T-helper 17 cell (primary cell): ENCODE results near the gene THOC5. TPM values are rescaled to one million over a fixed set of nuclear protein-coding genes. Genes with fewer than 3 reads are reported as not detected.
"Not testable (repeated sequence)": the region's sequence is repeated elsewhere in the genome, so short reads cannot be mapped to it uniquely, and the experiment has no call there.

Experiments
- ATAC-seq: fragments of 150-1000 bp; cut with Tn5 transposase; 2 replicates; pipeline ENCODE4 v1.10.0; 2021; ENCODE audit warnings: mild to moderate bottlenecking, moderate library complexity
- DNase-seq, 3 donors: peaks; one replicate each; pipeline versions ENCODE4 v3.0.0 to v3.0.0-alpha.2; 2020 to 2021
- H3K9me3 ChIP-seq: one replicate; pipeline ENCODE4 v1.7.0; 2013; ENCODE audit warnings: low read length, mild to moderate bottlenecking; ENCODE audit not compliant: control insufficient read depth, poor library complexity, severe bottlenecking
- H3K27ac Mint-ChIP-seq: one replicate; pipeline ENCODE4 v1.8.0; 2022; ENCODE audit warnings: mild to moderate bottlenecking, moderate library complexity, mixed read lengths
- H3K27me3 Mint-ChIP-seq: one replicate; pipeline ENCODE4 v1.8.0; 2022; ENCODE audit warnings: mixed read lengths
- H3K36me3 Mint-ChIP-seq: one replicate; pipeline ENCODE4 v1.8.0; 2022; ENCODE audit warnings: low read depth, mixed read lengths
- H3K4me1 Mint-ChIP-seq: one replicate; pipeline ENCODE4 v1.8.0; 2022; ENCODE audit warnings: mild to moderate bottlenecking, mixed read lengths
- H3K4me3 Mint-ChIP-seq: one replicate; pipeline ENCODE4 v1.8.0; 2022; ENCODE audit warnings: mild to moderate bottlenecking, moderate library complexity, mixed read lengths
- total RNA-seq, 4 donors: library from RNA in 2 of 4; stranded (reverse) in 2 of 4; gene quantifications; one replicate each; pipeline ENCODE4 v1.2.3 and lab custom pipeline; 2022 to 2026

THOC5 gene
- 10 to 100 TPM; 34.2 to 46.2 TPM for total RNA-seq
- 37.5 to 52.6 reads per million in 2 donors for total RNA-seq (lab: John Stamatoyannopoulos, UW)

- DNase-seq, result peak; percentile 74 to 79 (median 79)
- H3K9me3 ChIP-seq, result no peaks in the 10 kb centered on the region
- peaks cover 6% of the 10 kb centered on the region for H3K36me3 Mint-ChIP-seq
- H3K27ac Mint-ChIP-seq, result peak within 1 kb of the TSS; percentile 94
- peak within 1 kb of the TSS; percentile 91 for H3K4me3 Mint-ChIP-seq
- ATAC-seq, result peak; percentile 95
- peaks cover 22% of the 10 kb centered on the region for H3K4me1 Mint-ChIP-seq
- no peaks in the 10 kb centered on the region for H3K27me3 Mint-ChIP-seq
These were observed at the start of gene THOC5 for GRCh38 chr22:29553351-29554224. Gene THOC5, minus strand, starts transcription at chr22:29553757. Its CDS starts 4,610 bp downstream, at chr22:29549147.

DNA sequence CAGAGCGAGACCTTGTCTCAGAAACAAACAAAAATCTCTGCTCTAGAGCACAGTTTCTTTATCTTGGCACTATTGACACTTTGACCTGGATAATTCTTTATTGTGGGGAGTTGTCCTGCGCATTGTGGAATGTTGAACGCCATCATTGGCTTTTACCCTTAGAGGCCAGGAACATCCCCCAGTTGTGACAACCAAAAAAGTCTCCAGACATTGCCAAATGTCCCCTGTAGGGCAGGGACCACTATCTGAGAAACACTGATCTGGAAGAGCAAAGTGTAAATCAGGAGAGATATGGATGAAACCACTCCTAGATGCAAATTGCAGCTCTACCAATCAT, 45.1 kb upstream of the THOC5 start:
- H3K9me3 ChIP-seq, result no peaks in the 10 kb centered on the region
- H3K27ac Mint-ChIP-seq, result no peak overlapping the region
- H3K36me3 Mint-ChIP-seq, result no peaks in the 10 kb centered on the region
- no peaks in the 10 kb centered on the region for H3K27me3 Mint-ChIP-seq
- ATAC-seq, result no peak
- DNase-seq, result no peak
- no peak overlapping the region for H3K4me3 Mint-ChIP-seq
- peaks cover 2% of the 10 kb centered on the region for H3K4me1 Mint-ChIP-seq

- not testable (repeated sequence) for H3K4me1 Mint-ChIP-seq, H3K27me3 Mint-ChIP-seq, ATAC-seq, H3K27ac Mint-ChIP-seq, H3K9me3 ChIP-seq, H3K36me3 Mint-ChIP-seq, H3K4me3 Mint-ChIP-seq, DNase-seq
These were observed 44.5 kb upstream of the THOC5 start for GRCh38 chr22:29597871-29598683.

DNA sequence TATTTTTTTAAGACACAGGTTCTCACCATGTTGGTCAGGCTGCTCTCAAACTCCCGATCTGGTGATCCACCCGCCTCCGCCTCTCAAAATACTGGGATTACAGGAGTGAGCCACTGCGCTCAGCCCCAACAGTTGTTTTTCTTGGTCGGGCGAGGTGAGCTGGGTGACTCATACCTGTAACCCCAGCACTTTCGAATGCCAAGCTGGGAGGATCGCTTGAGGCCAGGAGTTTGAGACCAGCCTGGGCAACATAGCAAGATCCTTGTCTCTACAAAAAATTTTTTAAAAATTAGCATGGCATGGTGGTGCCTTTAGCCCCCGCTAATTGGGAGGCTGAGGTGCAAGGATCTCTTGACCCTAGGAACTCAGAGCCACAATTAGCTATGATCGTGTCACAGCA, 42.9 kb upstream of the THOC5 start:
- H3K27me3 Mint-ChIP-seq, result no peaks in the 10 kb centered on the region
- DNase-seq, result no peak
- H3K36me3 Mint-ChIP-seq, result no peaks in the 10 kb centered on the region
- no peak overlapping the region for H3K4me3 Mint-ChIP-seq
- H3K4me1 Mint-ChIP-seq, result no peaks in the 10 kb centered on the region
- no peak overlapping the region for H3K27ac Mint-ChIP-seq
- ATAC-seq, result no peak
- H3K9me3 ChIP-seq, result no peaks in the 10 kb centered on the region

- not testable (repeated sequence) for H3K4me1 Mint-ChIP-seq, H3K9me3 ChIP-seq, H3K27ac Mint-ChIP-seq, ATAC-seq, H3K36me3 Mint-ChIP-seq, H3K27me3 Mint-ChIP-seq, DNase-seq, H3K4me3 Mint-ChIP-seq
These were observed 40.9 kb upstream of the THOC5 start for GRCh38 chr22:29594447-29594846.

GRCh38 chr22:29593923-29594322, 40.4 kb upstream of the THOC5 start:
- H3K36me3 Mint-ChIP-seq, result no peaks in the 10 kb centered on the region
- DNase-seq, result no peak
- no peaks in the 10 kb centered on the region for H3K27me3 Mint-ChIP-seq
- H3K27ac Mint-ChIP-seq, result no peak overlapping the region
- H3K4me1 Mint-ChIP-seq, result peaks cover 8% of the 10 kb centered on the region
- ATAC-seq, result no peak
- no peaks in the 10 kb centered on the region for H3K9me3 ChIP-seq
- no peak overlapping the region for H3K4me3 Mint-ChIP-seq

DNA sequence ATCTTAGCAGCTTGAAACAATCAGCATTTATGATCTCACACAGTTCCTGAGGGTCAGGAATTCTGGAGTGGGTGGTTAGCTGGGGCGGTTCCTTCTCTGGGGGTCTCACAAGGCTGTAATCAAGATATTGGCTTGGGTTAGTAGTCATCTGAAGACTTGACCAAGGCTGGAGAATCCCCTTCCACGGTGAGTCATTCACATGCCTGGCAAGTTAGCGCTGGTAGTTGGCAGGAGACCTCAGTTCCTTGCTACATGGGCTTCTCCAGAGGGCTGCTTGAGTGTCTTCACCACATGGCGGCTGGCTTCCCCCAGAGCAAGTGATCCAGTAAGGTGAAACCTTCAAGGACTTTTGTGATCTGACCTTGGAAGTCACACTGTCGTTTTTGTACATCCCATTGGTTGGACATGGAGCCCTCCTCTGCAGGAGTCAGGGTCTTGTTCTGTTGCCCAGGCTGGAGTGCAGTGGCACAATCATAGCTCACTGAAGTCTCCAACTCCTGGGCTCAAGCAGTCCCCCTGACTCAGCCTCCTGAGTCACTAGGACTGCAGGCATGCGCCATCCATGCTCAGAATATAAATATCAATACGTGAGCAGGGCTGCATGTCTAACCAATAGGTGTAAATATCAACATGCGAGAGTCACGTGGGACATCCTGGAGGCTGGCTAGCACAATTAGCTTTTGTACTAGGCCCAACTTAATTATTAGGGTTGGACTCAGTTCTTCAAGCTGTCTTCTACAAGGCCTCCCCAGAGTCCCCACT, 34.6 kb upstream of the THOC5 start:
- no peak for ATAC-seq
- H3K27me3 Mint-ChIP-seq, result no peaks in the 10 kb centered on the region
- H3K36me3 Mint-ChIP-seq, result no peaks in the 10 kb centered on the region

DNA sequence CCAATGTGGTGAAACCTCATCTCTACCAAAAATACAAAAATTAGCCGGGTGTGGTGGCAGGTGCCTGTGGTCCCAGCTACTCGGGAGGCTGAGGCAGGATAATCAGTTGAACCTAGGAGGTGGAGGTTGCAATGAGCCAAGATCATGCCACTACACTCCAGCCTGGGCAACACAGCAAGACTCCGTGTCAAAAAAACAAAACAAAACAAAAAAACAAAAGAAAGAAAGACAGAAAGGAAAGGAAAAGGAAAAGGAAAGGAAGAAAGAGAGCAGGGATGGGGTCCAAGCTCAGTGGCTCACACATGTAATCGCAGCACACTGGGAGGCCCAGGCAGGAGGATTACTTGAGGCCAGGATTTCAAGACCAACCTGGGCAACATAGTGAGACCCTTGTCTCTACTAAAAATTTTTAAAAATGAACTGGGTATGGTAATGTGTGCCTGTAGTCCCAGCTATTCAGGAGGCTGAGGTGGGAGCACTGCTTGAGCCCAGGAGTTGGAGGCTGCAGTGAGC, 32.7 kb upstream of the THOC5 start:
- not testable (repeated sequence) for H3K27me3 Mint-ChIP-seq, ATAC-seq, DNase-seq, H3K9me3 ChIP-seq, H3K36me3 Mint-ChIP-seq, H3K4me3 Mint-ChIP-seq
- H3K4me1 Mint-ChIP-seq, result peaks cover 17% of the 10 kb centered on the region
- H3K27ac Mint-ChIP-seq, result peak overlapping the region; percentile 43

More for the DNA sequence above, 34.6 kb upstream of the THOC5 start:
- DNase-seq, result no peak
- peak overlapping the region; percentile 9 for H3K27ac Mint-ChIP-seq
- peaks cover 12% of the 10 kb centered on the region for H3K4me1 Mint-ChIP-seq
- H3K4me3 Mint-ChIP-seq, result no peak overlapping the region
- no peaks in the 10 kb centered on the region for H3K9me3 ChIP-seq

DNA sequence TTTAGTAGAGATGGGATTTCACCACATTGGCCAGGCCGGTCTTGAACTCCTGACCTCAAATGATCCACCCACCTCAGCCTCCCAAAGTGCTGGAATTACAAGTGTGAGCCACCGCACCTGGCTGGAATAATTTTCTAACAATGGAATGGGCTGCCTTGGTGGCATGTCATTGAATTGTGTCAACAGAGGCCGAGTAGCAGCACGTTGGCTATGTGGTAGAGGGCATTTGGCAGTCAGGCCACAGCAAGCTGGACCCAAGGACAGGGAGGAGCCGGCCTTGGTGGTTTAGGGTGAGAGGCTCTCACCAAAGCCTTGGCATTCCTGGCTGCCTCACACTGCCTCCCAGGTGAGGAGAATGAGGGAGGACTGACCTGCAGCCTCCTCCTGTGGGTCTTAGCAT, 31.4 kb upstream of the THOC5 start:
- Mint-ChIP-seq H3K27ac (no peak overlapping the region), H3K36me3 (no peaks in the 10 kb centered on the region), H3K4me1 (peaks cover 16% of the 10 kb centered on the region), H3K27me3 (no peaks in the 10 kb centered on the region), H3K4me3 (no peak overlapping the region)
- H3K9me3 ChIP-seq, result no peaks in the 10 kb centered on the region
- ATAC-seq (no peak), DNase-seq (no peak)

DNA sequence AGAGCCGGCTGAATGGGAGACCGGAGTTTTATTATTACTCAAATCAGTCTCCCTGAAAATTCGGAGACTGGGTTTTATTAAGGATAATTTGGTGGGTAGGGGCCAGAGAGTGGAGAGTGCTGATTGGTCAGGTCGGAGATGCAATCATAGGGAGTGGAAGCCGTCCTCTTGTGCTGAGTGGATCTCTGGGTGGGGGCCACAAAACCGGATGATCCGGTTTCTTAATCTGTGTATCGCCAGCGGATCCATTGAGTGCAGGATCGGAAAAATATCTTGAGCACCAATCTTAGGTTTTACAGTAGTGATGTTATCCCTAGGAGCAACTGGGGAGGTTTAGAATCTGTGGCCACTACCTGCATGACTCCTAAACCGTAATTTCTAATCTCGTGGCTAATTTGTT, 28.2 kb upstream of the THOC5 start:
- H3K27ac Mint-ChIP-seq, result peak overlapping the region; percentile 88
- peaks cover 15% of the 10 kb centered on the region for H3K4me1 Mint-ChIP-seq
- H3K9me3 ChIP-seq, result no peaks in the 10 kb centered on the region
- peak overlapping the region; percentile 91 for H3K4me3 Mint-ChIP-seq
- no peaks in the 10 kb centered on the region for H3K27me3 Mint-ChIP-seq
- DNase-seq (no peak), ATAC-seq (no peak)
- no peaks in the 10 kb centered on the region for H3K36me3 Mint-ChIP-seq

DNA sequence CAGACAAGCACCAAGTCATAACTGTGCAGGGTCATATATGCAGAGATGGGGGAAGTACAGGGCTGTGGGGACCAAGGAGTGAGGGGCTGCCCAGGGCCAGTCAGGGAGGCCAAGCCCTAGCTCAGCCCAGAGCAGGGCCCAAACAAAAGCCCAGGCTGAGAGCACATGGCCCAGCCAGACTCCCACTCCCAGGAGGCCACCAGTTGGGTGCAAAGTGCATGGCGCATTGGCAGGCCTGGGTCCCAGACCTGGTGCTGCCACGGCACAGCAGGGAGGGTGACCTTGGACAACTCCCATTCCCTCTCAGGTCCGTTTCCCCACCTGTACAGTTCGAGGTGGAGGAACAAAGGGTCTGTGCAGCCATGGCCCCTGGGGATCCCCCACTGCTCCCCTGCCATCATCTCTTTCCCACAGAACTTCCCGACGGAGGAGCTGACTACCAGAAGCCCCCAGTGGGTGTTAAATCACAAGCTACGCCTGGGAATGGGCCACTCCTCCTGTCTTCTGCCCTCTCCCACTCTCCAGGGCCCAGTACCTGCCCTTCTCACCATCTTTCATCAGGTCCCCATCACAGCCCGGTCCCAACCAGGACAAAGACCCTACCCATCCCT, 26.7 kb upstream of the THOC5 start:
- H3K36me3 Mint-ChIP-seq, result no peaks in the 10 kb centered on the region
- DNase-seq (peak in 1 of 3 donors; percentile 8), ATAC-seq (no peak)
- no peaks in the 10 kb centered on the region for H3K27me3 Mint-ChIP-seq
- H3K9me3 ChIP-seq, result no peaks in the 10 kb centered on the region
- H3K27ac Mint-ChIP-seq, result peak overlapping the region; percentile 88
- peaks cover 13% of the 10 kb centered on the region for H3K4me1 Mint-ChIP-seq
- H3K4me3 Mint-ChIP-seq, result peak overlapping the region; percentile 91

DNA sequence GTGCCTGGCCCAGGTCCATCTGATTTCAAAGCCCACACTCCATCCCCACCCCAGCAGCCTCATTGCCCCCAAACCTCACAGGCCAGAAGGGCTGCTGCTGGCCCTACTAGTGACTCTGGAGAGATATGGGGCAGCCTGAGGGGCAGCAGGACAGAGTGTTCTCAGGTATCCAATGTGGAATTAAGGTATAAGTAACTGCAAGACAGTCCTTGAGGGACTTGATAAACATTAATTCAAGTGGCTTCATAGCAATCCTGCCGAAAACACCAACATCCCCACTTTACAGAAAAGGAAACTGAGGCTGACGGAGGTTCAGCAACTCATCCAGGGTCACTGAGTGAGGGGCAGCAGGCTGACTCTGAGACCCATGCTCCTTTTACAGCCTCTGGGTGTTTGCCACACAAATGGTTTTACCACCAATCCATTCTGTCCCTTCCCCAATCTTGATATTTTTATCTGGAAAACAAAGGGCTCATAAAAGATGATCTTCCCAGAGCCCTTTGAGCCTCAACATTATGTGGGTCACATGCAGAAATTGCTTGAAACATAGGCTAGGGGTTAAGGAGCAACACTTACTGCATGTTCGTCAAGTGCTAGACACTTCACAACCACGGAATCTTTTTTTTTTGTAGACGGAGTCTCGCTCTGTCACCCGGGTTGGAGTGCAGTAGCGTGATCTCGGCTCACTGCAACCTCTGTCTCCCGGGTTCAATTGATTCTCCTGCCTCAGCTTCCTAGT, 25.1 kb upstream of the THOC5 start:
- no peak for DNase-seq
- H3K27ac Mint-ChIP-seq, result no peak overlapping the region
- no peak overlapping the region for H3K4me3 Mint-ChIP-seq
- H3K9me3 ChIP-seq, result no peaks in the 10 kb centered on the region
- H3K4me1 Mint-ChIP-seq, result peaks cover 13% of the 10 kb centered on the region
- no peaks in the 10 kb centered on the region for H3K36me3 Mint-ChIP-seq
- no peaks in the 10 kb centered on the region for H3K27me3 Mint-ChIP-seq
- no peak for ATAC-seq
